ENCODE measurements around the gene FAM76B. TPM values are rescaled to one million over a fixed set of nuclear protein-coding genes. Genes with fewer than 3 reads are reported as not detected.

The FAM76B gene
- total RNA-seq, 4 donors from 2014 or later: 13.4 to 52.1 (median 26.8) TPM

GRCh38 chr11:95805869-95806268 lies 16.3 kb upstream of the FAM76B start:
- WGBS, 2 donors: 84 to 87% methylated on average over 2 of the region's 2 CpGs
- no peak for DNase-seq (ENCODE audit: low spot score in 2 of 2)
- no peak overlapping the region for H3K4me3 ChIP-seq (ENCODE audit: low read depth, poor library complexity, severe bottlenecking)
- intact Hi-C loops (cut with DNase I; ENCODE audit: low total_unique reads): no loop called here
- no peak for TF ChIP-seq CTCF (IDR thresholded peaks at IDR 0.05)
- TF ChIP-seq POLR2A (IDR thresholded peaks at IDR 0.05): no peak

- 96 to 99% methylated on average over 2 of the region's 2 CpGs for WGBS, 2 donors
- no peak for TF ChIP-seq CTCF (IDR thresholded peaks at IDR 0.05)
- TF ChIP-seq POLR2A (IDR thresholded peaks at IDR 0.05): no peak
- no peak overlapping the region for H3K4me3 ChIP-seq (ENCODE audit: low read depth, poor library complexity, severe bottlenecking)
- no peak for DNase-seq (ENCODE audit: low spot score in 2 of 2)
- intact Hi-C loops (cut with DNase I; ENCODE audit: low total_unique reads): no loop called here
Measured at GRCh38 chr11:95803973-95804372, 14.4 kb upstream of the FAM76B start.

GRCh38 chr11:95802806-95803205 lies 13.2 kb upstream of the FAM76B start:
- DNase-seq (ENCODE audit: low spot score in 2 of 2): no peak
- H3K4me3 ChIP-seq (ENCODE audit: low read depth, poor library complexity, severe bottlenecking): no peak overlapping the region
- intact Hi-C loops (cut with DNase I; ENCODE audit: low total_unique reads): no loop called here
- WGBS, 2 donors: 94 to 97% methylated on average over 1 of the region's 1 CpG
- no peak for TF ChIP-seq CTCF (IDR thresholded peaks at IDR 0.05)
- TF ChIP-seq POLR2A (IDR thresholded peaks at IDR 0.05): no peak

- 93 to 95% methylated on average over 12 of the region's 12 CpGs for WGBS, 2 donors
- intact Hi-C loops (cut with DNase I; ENCODE audit: low total_unique reads): no loop called here
- TF ChIP-seq CTCF (IDR thresholded peaks at IDR 0.05) (no peak), POLR2A (IDR thresholded peaks at IDR 0.05) (no peak)
- no peak for DNase-seq (ENCODE audit: low spot score in 2 of 2)
- no peak overlapping the region for H3K4me3 ChIP-seq (ENCODE audit: low read depth, poor library complexity, severe bottlenecking)
Measured at GRCh38 chr11:95800438-95800837, 10.9 kb upstream of the FAM76B start.

- TF ChIP-seq CTCF (IDR thresholded peaks at IDR 0.05): no peak
- no peak for TF ChIP-seq POLR2A (IDR thresholded peaks at IDR 0.05)
- WGBS, 2 donors: 86 to 88% methylated on average over 1 of the region's 1 CpG
- DNase-seq (ENCODE audit: low spot score in 2 of 2): no peak
- intact Hi-C loops (cut with DNase I; ENCODE audit: low total_unique reads): no loop called here
- no peak overlapping the region for H3K4me3 ChIP-seq (ENCODE audit: low read depth, poor library complexity, severe bottlenecking)
Measured at GRCh38 chr11:95799546-95799945, 10.0 kb upstream of the FAM76B start.

GRCh38 chr11:95796501-95796900 lies 6.9 kb upstream of the FAM76B start:
- no peak for DNase-seq (ENCODE audit: low spot score in 2 of 2)
- TF ChIP-seq POLR2A (IDR thresholded peaks at IDR 0.05) (no peak), CTCF (IDR thresholded peaks at IDR 0.05) (no peak)
- intact Hi-C loops (cut with DNase I; ENCODE audit: low total_unique reads): no loop called here
- H3K4me3 ChIP-seq (ENCODE audit: low read depth, poor library complexity, severe bottlenecking): no peak overlapping the region
- WGBS, 2 donors: 87 to 92% methylated on average over 4 of the region's 4 CpGs
